K562 (cell line): ENCODE data around the gene NMUR2. TPM values are rescaled to one million over a fixed set of nuclear protein-coding genes. Genes with fewer than 3 reads are reported as not detected.

Source experiments
- ATAC-seq: fragments of 200-7000 bp; cut with Tn5 transposase; 3 replicates; pipeline ENCODE4 v1.9.1; 2020; ENCODE audit warnings: moderate library complexity
- BruUV-seq: library from RNA; stranded (reverse); fragments of 400-500 nt; replicated peaks from 2 replicates; lab custom pipeline; 2021; lab: Mats Ljungman, UMichigan
- CTCF ChIA-PET: fragments of 300-600 bp; formaldehyde crosslinking; extraction: SDS; loops from one replicate; lab custom pipeline; 2021; ENCODE audit warnings: low intra/inter-chr PET ratio; lab: Yijun Ruan, JAX
- POLR2A ChIA-PET: fragments of 300-600, 350-650 bp; sonication (Branson Sonifier 250); formaldehyde crosslinking; extraction: SDS; loops from one replicate; lab custom pipeline; 2021; ENCODE audit warnings: antibody characterized with exemption, inconsistent platforms; lab: Yijun Ruan, JAX
- DNase-seq, 4 experiments: peaks; one replicate each; pipeline versions ENCODE4 v3.0.0 to v3.0.0-alpha.2; 2011 to 2018; ENCODE audit warnings: low spot score in 3 of 4, mixed read lengths in 3 of 4; ENCODE audit errors: extremely low read depth in 1 of 4
- FAIRE-seq: peaks from 2 replicates; lab custom pipeline; 2011; peaks lifted over from hg19 to GRCh38; lab: Jason Lieb, UNC
- H2AFZ ChIP-seq: 2 replicates; pipeline ENCODE4 v1.6.0; 2011; ENCODE audit warnings: low read depth, low read length, control low read depth, inconsistent platforms
- H3K27ac ChIP-seq: fragments of 200-600 bp; 3 replicates; pipeline ENCODE4 v1.8.0; 2011; ENCODE audit warnings: low read depth, mild to moderate bottlenecking, control low read depth, inconsistent platforms, low read length, moderate library complexity, mixed read lengths; ENCODE audit errors: extremely low read depth
- H3K27me3 ChIP-seq, 2 experiments: fragments of 300-600 bp in 1 of 2; 2 replicates in 1 of 2; 3 replicates in 1 of 2; pipeline versions ENCODE4 v1.6.0 to v1.8.0; 2011; ENCODE audit warnings: inconsistent platforms in 2 of 2, low read length in 2 of 2, mild to moderate bottlenecking in 1 of 2, mixed read lengths in 1 of 2, moderate library complexity in 1 of 2; ENCODE audit not compliant: control insufficient read depth in 2 of 2, insufficient read depth in 2 of 2
- H3K36me3 ChIP-seq: fragments of 300-600 bp; 3 replicates; pipeline ENCODE4 v1.8.0; 2011; ENCODE audit warnings: mild to moderate bottlenecking, low read length, inconsistent platforms; ENCODE audit not compliant: control insufficient read depth, insufficient read depth
- H3K4me1 ChIP-seq, 2 experiments: fragments of 200-600 bp in 1 of 2; replicated peaks in 1 of 2; 2 replicates in 1 of 2; 3 replicates in 1 of 2; pipeline versions ENCODE4 v1.5.1 to v1.8.0; 2011; ENCODE audit warnings: inconsistent platforms in 2 of 2, low read length in 2 of 2, mild to moderate bottlenecking in 1 of 2, mixed read lengths in 1 of 2, moderate library complexity in 1 of 2; ENCODE audit not compliant: control insufficient read depth in 2 of 2, insufficient read depth in 2 of 2
- H3K4me2 ChIP-seq: 2 replicates; pipeline ENCODE4 v1.6.1; 2011; ENCODE audit warnings: low read length, control low read depth, inconsistent platforms, mixed read lengths; ENCODE audit not compliant: insufficient read depth
- H3K4me3 ChIP-seq: fragments of 200-600 bp; sonication (generic), shearing (Covaris generic); 2 replicates; pipeline ENCODE4 v1.5.1; 2016; ENCODE audit warnings: control low read depth, inconsistent platforms
- H3K79me2 ChIP-seq: fragments of 200-600 bp; 3 replicates; pipeline ENCODE4 v1.8.0; 2011; ENCODE audit warnings: low read length, inconsistent platforms; ENCODE audit not compliant: control insufficient read depth, insufficient read depth
- H3K9ac ChIP-seq, 2 experiments: 2 replicates each; pipeline versions ENCODE4 v1.6.0 to v1.6.1; 2011; ENCODE audit warnings: low read depth in 2 of 2, low read length in 2 of 2, control low read depth in 1 of 2, inconsistent platforms in 1 of 2, mild to moderate bottlenecking in 1 of 2, mixed read lengths in 1 of 2; ENCODE audit not compliant: insufficient read depth in 1 of 2
- H3K9me1 ChIP-seq: one replicate; pipeline ENCODE4 v1.6.0; 2011; ENCODE audit warnings: inconsistent platforms, mild to moderate bottlenecking, low read length, moderate library complexity; ENCODE audit not compliant: control insufficient read depth, insufficient read depth
- H3K9me3 ChIP-seq: replicated peaks from 2 replicates; pipeline ENCODE4 v1.5.1; 2011; ENCODE audit warnings: low read depth, low read length, inconsistent platforms; ENCODE audit not compliant: control insufficient read depth, insufficient read depth
- H4K20me1 ChIP-seq: replicated peaks from 2 replicates; pipeline ENCODE4 v1.6.1; 2011; ENCODE audit warnings: low read length, inconsistent platforms, mixed read lengths; ENCODE audit not compliant: control insufficient read depth, insufficient read depth
- BRD4 ChIP-seq: fragments of 200-600 bp; sonication (generic); IDR thresholded peaks from 2 replicates; pipeline ENCODE4 v1.6.1; 2017; ENCODE audit warnings: inconsistent platforms
- FOXA3 ChIP-seq, 2 experiments: fragments of 450-650 bp in 1 of 2; sonication (generic) in 1 of 2; formaldehyde crosslinking; IDR thresholded peaks in 1 of 2; conservative IDR thresholded peaks in 1 of 2; 2 replicates each; pipeline versions ENCODE4 v1.4.0 to v1.8.0; 2020 to 2022; ENCODE audit warnings: mild to moderate bottlenecking in 2 of 2, missing genetic modification reagents in 1 of 2
- HMG20B ChIP-seq: fragments of 250-450 bp; sonication (Bioruptor Pico); IDR thresholded peaks from 2 replicates; pipeline ENCODE4 v1.5.0; 2021; ENCODE audit warnings: mild to moderate bottlenecking
- HMGN3 ChIP-seq: IDR thresholded peaks from 2 replicates; pipeline ENCODE4 v1.6.1; 2011; ENCODE audit warnings: borderline replicate concordance, low read depth, mild to moderate bottlenecking, mixed read lengths, low read length; ENCODE audit not compliant: insufficient read length; ENCODE audit errors: extremely low read depth
- IFI16 ChIP-seq: fragments of 250-450 bp; sonication (Bioruptor Pico); IDR thresholded peaks from 2 replicates; pipeline ENCODE4 v2.1.2; 2022; ENCODE audit warnings: mild to moderate bottlenecking, inconsistent platforms
- LARP7 ChIP-seq: fragments of 450-650 bp; IDR thresholded peaks from 2 replicates; pipeline ENCODE4 v1.6.1; 2016
- NR4A1 ChIP-seq, 2 experiments: fragments of 250-450 bp in 1 of 2; fragments of 450-650 bp in 1 of 2; sonication (Bioruptor Pico) in 1 of 2; IDR thresholded peaks; 2 replicates each; pipeline versions ENCODE4 v1.4.0 to v1.6.1; 2016 to 2020; ENCODE audit warnings: mild to moderate bottlenecking in 2 of 2, missing compliant biosample characterization in 1 of 2, missing genetic modification characterization in 1 of 2, moderate library complexity in 1 of 2
- PTBP1 ChIP-seq: fragments of 200-400 bp; formaldehyde crosslinking; IDR thresholded peaks from 2 replicates; pipeline ENCODE4 v1.6.1; 2017; ENCODE audit warnings: low read depth, low read length
- RBM22 ChIP-seq: fragments of 200-400 bp; formaldehyde crosslinking; IDR thresholded peaks from 2 replicates; pipeline ENCODE4 v1.6.1; 2018; ENCODE audit warnings: low read length, low read depth; ENCODE audit not compliant: poor library complexity, severe bottlenecking
- TAF1 ChIP-seq: IDR thresholded peaks from 2 replicates; pipeline ENCODE4 v1.6.1; 2011; ENCODE audit warnings: mild to moderate bottlenecking, low read length, moderate library complexity; ENCODE audit not compliant: insufficient read depth, control insufficient read depth, severe bottlenecking; ENCODE audit errors: extremely low read depth
- TAL1 ChIP-seq: fragments of 450-650 bp; IDR thresholded peaks from 2 replicates; pipeline ENCODE4 v1.6.1; 2016; ENCODE audit warnings: mild to moderate bottlenecking
- THRAP3 ChIP-seq: fragments of 450-650 bp; IDR thresholded peaks from 2 replicates; pipeline ENCODE4 v1.6.1; 2016; ENCODE audit warnings: mild to moderate bottlenecking, inconsistent platforms, borderline replicate concordance
- ZNF23 ChIP-seq: fragments of 250-450 bp; sonication (Bioruptor Pico); IDR thresholded peaks from 2 replicates; pipeline ENCODE4 v1.4.0; 2020; ENCODE audit warnings: mild to moderate bottlenecking
- ZNF79 ChIP-seq: fragments of 250-450 bp; sonication (Bioruptor Pico); IDR thresholded peaks from 2 replicates; pipeline ENCODE4 v1.4.0; 2020; ENCODE audit warnings: low read depth, mild to moderate bottlenecking, moderate library complexity
- WGBS: fragments of 100-300 bp; shearing (Covaris generic); methylation state at CpG from one replicate; pipeline ENCODE4 v1.1.6; 2016; ENCODE audit warnings: low coverage, mixed read lengths; ENCODE audit not compliant: insufficient coverage; ENCODE audit errors: missing lambda C conversion rate; 5-methylcytosine and 5-hydroxymethylcytosine counted together
- in situ Hi-C: fragments of 300-500 bp; cut with MboI; formaldehyde crosslinking; loops from 4 replicates; pipeline ENCODE4 v1.15.0; 2018; ENCODE audit warnings: inconsistent platforms, mixed read lengths
- intact Hi-C: fragments of 100-400 bp; cut with micrococcal nuclease; formaldehyde crosslinking; loops from 2 replicates; pipeline ENCODE4 v1.14.2; 2022
- polyA plus RNA-seq, 8 experiments: library from polyadenylated mRNA; depleted of rRNA in 4 of 8; stranded (reverse) in 5 of 8; unstranded in 3 of 8; fragments of >200 nt; fragmentation: Nextera tagmentation in 2 of 8; fragmentation: Illumina TruSeq in 1 of 8; extraction: Ambion mirVana in 2 of 8; extraction: Trizol in 1 of 8; gene quantifications; 2 replicates each; pipeline versions ENCODE4 v1.2.1 to v1.2.3, GENCODE V29; 2011 to 2014; ENCODE audit warnings: inconsistent platforms in 1 of 8, missing spikeins in 1 of 8
- total RNA-seq, 7 experiments: library from RNA; depleted of rRNA in 6 of 7; stranded (reverse); fragments of >200 nt in 6 of 7; fragmentation: Illumina TruSeq in 2 of 7; extraction: Trizol in 2 of 7; gene quantifications; 2 replicates each; pipeline versions ENCODE4 v1.2.1 to v1.2.3, GENCODE V29; 2011 to 2021; ENCODE audit warnings: low replicate concordance in 1 of 7
- TF ChIP-seq, protein P1 (sequence below): sonication (generic); formaldehyde crosslinking; IDR thresholded peaks from 2 replicates; pipeline ENCODE4 v1.8.0; 2023; ENCODE audit warnings: mild to moderate bottlenecking, missing genetic modification reagents

The NMUR2 gene
- total and polyA plus RNA-seq, 9 of the 15 experiments (the other 6 are each of a cell fraction or from before 2014, with no cell fraction given), result not detected

- intact Hi-C loops, result no loop called here
- no peaks in the 10 kb centered on the region for H4K20me1 ChIP-seq
- no peak for TF ChIP-seq ZNF23 (CRISPR knock-in tag)
- no peak for TF ChIP-seq PTBP1
- TF ChIP-seq TAF1, result no peak
- TF ChIP-seq THRAP3, result no peak
- TF ChIP-seq ZNF79, result no peak
- no peak for TF ChIP-seq HMG20B (CRISPR knock-in tag)
- TF ChIP-seq NR4A1 (CRISPR knock-in tag; IDR thresholded peaks at IDR 0.05), result no peak
- no peak for TF ChIP-seq NR4A1 (tag; IDR thresholded peaks at IDR 0.05)
- WGBS, result 0% methylated on average over 2 of the region's 2 CpGs
- H3K4me1 ChIP-seq, result no peaks in the 10 kb centered on the region
- FAIRE-seq (no peak), DNase-seq (no peak), ATAC-seq (no peak)
- no peak overlapping the region for H3K4me2 ChIP-seq
- H3K27ac ChIP-seq, result no peak overlapping the region
- ChIA-PET POLR2A (no interaction called here), CTCF (no interaction called here)
- H3K9ac ChIP-seq, result no peak overlapping the region
- H3K9me3 ChIP-seq, result 0 out of 2 replicates have a peak, but pooled peaks cover 1% of the 10 kb centered on the region
- H3K4me3 ChIP-seq, result no peak overlapping the region
- no peak overlapping the region for H2AFZ ChIP-seq
- H3K9me1 ChIP-seq, result no peaks in the 10 kb centered on the region
- in situ Hi-C loops, result no loop called here
- no peaks in the 10 kb centered on the region for H3K79me2 ChIP-seq
- BruUV-seq, result no TSS peak
- no peaks in the 10 kb centered on the region for H3K36me3 ChIP-seq
- H3K27me3 ChIP-seq, result no peaks in the 10 kb centered on the region
Observed at GRCh38 chr5:152443935-152444334, 38.9 kb upstream of the NMUR2 start.

GRCh38 chr5:152439791-152440190, 34.7 kb upstream of the NMUR2 start:
- Histone ChIP-seq H4K20me1 (no peaks in the 10 kb centered on the region), H3K9me1 (no peaks in the 10 kb centered on the region), H3K9me3 (no peaks in the 10 kb centered on the region), H3K79me2 (no peaks in the 10 kb centered on the region), H2AFZ (no peak overlapping the region), H3K36me3 (no peaks in the 10 kb centered on the region), H3K4me1 (no peaks in the 10 kb centered on the region), H3K4me2 (no peak overlapping the region), H3K27ac (no peak overlapping the region), H3K27me3 (no peaks in the 10 kb centered on the region), H3K9ac (no peak overlapping the region), H3K4me3 (no peak overlapping the region)
- CTCF ChIA-PET, result no interaction called here
- in situ Hi-C loops (no loop called here), intact Hi-C loops (no loop called here)
- POLR2A ChIA-PET, result no interaction called here
- DNase-seq (no peak), FAIRE-seq (no peak), ATAC-seq (no peak)
- WGBS, result 3% methylated on average over 3 of the region's 3 CpGs
- BruUV-seq, result no TSS peak
- no peak for TF ChIP-seq FOXA3 (CRISPR knock-in tag; conservative IDR thresholded peaks at IDR 0.05 in 1 of 2, IDR thresholded peaks at IDR 0.05 in 1 of 2)
- no peak for TF ChIP-seq LARP7
- TF ChIP-seq IFI16 (CRISPR knock-in tag), result no peak
- no peak for TF ChIP-seq HMGN3
- TF ChIP-seq BRD4, result no peak
- TF ChIP-seq RBM22, result no peak
- TF ChIP-seq, protein P1, sequence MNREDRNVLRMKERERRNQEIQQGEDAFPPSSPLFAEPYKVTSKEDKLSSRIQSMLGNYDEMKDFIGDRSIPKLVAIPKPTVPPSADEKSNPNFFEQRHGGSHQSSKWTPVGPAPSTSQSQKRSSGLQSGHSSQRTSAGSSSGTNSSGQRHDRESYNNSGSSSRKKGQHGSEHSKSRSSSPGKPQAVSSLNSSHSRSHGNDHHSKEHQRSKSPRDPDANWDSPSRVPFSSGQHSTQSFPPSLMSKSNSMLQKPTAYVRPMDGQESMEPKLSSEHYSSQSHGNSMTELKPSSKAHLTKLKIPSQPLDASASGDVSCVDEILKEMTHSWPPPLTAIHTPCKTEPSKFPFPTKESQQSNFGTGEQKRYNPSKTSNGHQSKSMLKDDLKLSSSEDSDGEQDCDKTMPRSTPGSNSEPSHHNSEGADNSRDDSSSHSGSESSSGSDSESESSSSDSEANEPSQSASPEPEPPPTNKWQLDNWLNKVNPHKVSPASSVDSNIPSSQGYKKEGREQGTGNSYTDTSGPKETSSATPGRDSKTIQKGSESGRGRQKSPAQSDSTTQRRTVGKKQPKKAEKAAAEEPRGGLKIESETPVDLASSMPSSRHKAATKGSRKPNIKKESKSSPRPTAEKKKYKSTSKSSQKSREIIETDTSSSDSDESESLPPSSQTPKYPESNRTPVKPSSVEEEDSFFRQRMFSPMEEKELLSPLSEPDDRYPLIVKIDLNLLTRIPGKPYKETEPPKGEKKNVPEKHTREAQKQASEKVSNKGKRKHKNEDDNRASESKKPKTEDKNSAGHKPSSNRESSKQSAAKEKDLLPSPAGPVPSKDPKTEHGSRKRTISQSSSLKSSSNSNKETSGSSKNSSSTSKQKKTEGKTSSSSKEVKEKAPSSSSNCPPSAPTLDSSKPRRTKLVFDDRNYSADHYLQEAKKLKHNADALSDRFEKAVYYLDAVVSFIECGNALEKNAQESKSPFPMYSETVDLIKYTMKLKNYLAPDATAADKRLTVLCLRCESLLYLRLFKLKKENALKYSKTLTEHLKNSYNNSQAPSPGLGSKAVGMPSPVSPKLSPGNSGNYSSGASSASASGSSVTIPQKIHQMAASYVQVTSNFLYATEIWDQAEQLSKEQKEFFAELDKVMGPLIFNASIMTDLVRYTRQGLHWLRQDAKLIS (CRISPR knock-in tag), result no peak
- TF ChIP-seq TAL1, result no peak
